Measurements from ENCODE around the gene PIEZO2.
A peak's percentile ranks its signal among the peaks of the same experiment; 100 is the strongest.
"Not testable (repeated sequence)": the region's sequence is repeated elsewhere in the genome, so short reads cannot be mapped to it uniquely, and the experiment has no call there.

Gene PIEZO2

GRCh38 chr18:10660179-10660884, 489.0 kb downstream of the PIEZO2 start:
- DNase-seq, result no peak

- DNase-seq, result no peak
Measured at GRCh38 chr18:10659594-10659993, 489.8 kb downstream of the PIEZO2 start.

- DNase-seq, result no peak
Measured at GRCh38 chr18:10659000-10659399, 490.4 kb downstream of the PIEZO2 start.

DNA sequence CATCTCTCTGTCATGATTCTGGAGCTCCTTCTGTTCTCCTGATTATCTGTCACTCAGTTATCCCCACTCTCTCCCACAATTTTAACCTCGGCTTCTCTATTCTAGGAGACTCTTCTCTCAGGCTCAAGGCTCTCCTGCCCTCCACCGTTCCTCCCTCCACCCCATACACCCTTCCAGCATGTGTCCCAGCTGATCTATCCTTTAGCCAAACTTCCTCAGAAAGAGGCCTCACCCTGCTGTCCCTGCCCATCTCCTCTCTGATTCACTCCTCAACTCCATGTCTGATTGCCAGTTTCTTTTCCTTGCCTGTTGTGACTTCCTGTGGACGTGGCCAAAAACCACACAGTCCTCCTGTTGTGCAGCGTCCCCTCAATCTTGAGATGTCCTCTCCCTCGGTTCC, 505.4 kb downstream of the PIEZO2 start:
- not testable (repeated sequence) for DNase-seq

DNA sequence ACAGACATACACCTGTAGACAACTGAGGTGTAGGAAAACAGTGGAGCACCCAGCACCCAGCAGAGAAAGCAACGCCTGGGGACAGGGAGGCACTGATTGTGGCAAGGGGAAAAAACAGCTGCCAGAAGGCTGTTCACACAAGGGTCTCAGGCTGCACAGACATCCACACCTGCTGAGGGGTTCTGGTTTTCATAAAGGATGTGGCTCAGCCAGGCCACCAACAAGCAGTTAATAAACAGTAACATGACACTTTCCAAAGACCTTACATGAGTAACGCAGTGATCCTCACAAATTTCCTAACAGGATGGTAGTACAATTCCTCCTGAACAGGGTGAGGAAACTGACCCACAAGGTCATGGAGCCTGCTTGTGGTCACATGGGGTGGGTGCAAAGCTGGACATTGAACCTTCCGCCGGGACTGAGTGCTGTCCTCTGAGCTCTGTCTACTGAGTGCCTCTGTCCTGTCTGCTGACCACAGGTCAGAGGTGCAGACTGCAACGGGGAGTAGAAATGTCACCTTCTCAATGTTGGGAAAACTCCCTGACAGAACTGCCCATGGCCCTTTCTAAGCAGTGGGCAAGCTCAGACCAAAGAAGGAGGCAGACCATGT, 506.3 kb downstream of the PIEZO2 start:
- not testable (repeated sequence) for DNase-seq

GRCh38 chr18:10638539-10638885, 510.9 kb downstream of the PIEZO2 start:
- DNase-seq, result not testable (repeated sequence)

GRCh38 chr18:10637858-10638538, 511.4 kb downstream of the PIEZO2 start:
- DNase-seq, result not testable (repeated sequence)

- not testable (repeated sequence) for DNase-seq
Measured at GRCh38 chr18:10629076-10629475, 520.3 kb downstream of the PIEZO2 start.

GRCh38 chr18:10626606-10627213, 522.7 kb downstream of the PIEZO2 start:
- not testable (repeated sequence) for DNase-seq

DNA sequence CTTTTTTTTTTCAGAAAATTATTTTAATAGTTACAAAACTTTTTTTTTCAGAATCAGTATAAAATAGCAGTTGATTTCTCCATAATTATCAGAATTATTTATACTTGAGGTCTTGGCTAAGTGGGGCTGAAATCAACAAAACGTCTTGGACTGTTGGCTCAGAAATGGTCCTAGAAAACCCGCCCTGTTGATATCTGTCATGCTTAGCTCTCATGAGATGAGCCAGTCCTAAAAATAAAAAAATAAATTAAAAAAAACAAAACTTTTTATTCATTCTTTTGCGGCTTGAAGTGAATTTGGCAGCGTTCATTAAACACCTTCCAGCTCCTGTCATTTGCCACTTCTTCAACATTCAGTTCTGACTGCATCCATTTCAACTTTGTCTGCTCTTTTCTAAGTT, 525.8 kb downstream of the PIEZO2 start:
- not testable (repeated sequence) for DNase-seq

- DNase-seq, result not testable (repeated sequence)
Measured at GRCh38 chr18:10622982-10623381, 526.4 kb downstream of the PIEZO2 start.

- DNase-seq, result peak; percentile 34
Measured at GRCh38 chr18:10620670-10621329, 528.6 kb downstream of the PIEZO2 start.

All from NCI-H510A treated with DMSO at 0.1 percent for 48 hours (cell line).